ENCODE measurements around the gene CYP2R1. TPM values are rescaled to one million over a fixed set of nuclear protein-coding genes. Genes with fewer than 3 reads are reported as not detected.

CYP2R1 gene
- total and polyA plus RNA-seq, 2 experiments from 2014 or later = 20.4 to 25.6 TPM

- DNase-seq (ENCODE audit: low spot score) = peak; percentile 79
- no peak overlapping the region for H3K27ac ChIP-seq
- TF ChIP-seq EZH2phosphoT487 (IDR thresholded peaks at IDR 0.05; ENCODE audit: low read depth, severe bottlenecking, unreplicated experiment) (no peak), CTCF (IDR thresholded peaks at IDR 0.05; ENCODE audit: poor library complexity) (peak; percentile 73)
- H3K79me2 ChIP-seq = no peaks in the 10 kb centered on the region
- H3K27me3 ChIP-seq = no peaks in the 10 kb centered on the region
- H3K9me2 ChIP-seq (replicated peaks; ENCODE audit: insufficient read depth) = no peaks in the 10 kb centered on the region
- H3K9me3 ChIP-seq (ENCODE audit: low read depth) = no peaks in the 10 kb centered on the region
- no peak overlapping the region for H2AFZ ChIP-seq
- no peak overlapping the region for H3K4me3 ChIP-seq
- peak overlapping the region; percentile 3 for H3K4me2 ChIP-seq
- H3K4me1 ChIP-seq (ENCODE audit: insufficient read depth) = no peaks in the 10 kb centered on the region
- no peaks in the 10 kb centered on the region for H4K20me1 ChIP-seq (ENCODE audit: insufficient read depth, poor library complexity, severe bottlenecking)
- 46% methylated on average over 13 of the region's 13 CpGs for WGBS (ENCODE audit: low lambda C conversion rate, missing lambda C conversion rate)
- H3K36me3 ChIP-seq (replicated peaks; ENCODE audit: insufficient read depth, low read depth) = no peaks in the 10 kb centered on the region
Measured at GRCh38 chr11:14907411-14908213, 15.6 kb upstream of the CYP2R1 start.

- 98% methylated on average over 6 of the region's 6 CpGs for WGBS (ENCODE audit: low lambda C conversion rate, missing lambda C conversion rate)
- Histone ChIP-seq H4K20me1 (ENCODE audit: insufficient read depth, poor library complexity, severe bottlenecking) (no peaks in the 10 kb centered on the region), H3K27ac (no peak overlapping the region), H3K4me2 (no peak overlapping the region), H3K4me3 (no peak overlapping the region), H3K36me3 (replicated peaks; ENCODE audit: insufficient read depth, low read depth) (no peaks in the 10 kb centered on the region), H3K9me2 (replicated peaks; ENCODE audit: insufficient read depth) (no peaks in the 10 kb centered on the region), H3K79me2 (no peaks in the 10 kb centered on the region), H3K4me1 (ENCODE audit: insufficient read depth) (no peaks in the 10 kb centered on the region), H3K27me3 (no peaks in the 10 kb centered on the region), H2AFZ (no peak overlapping the region), H3K9me3 (ENCODE audit: low read depth) (no peaks in the 10 kb centered on the region)
- TF ChIP-seq CTCF (IDR thresholded peaks at IDR 0.05; ENCODE audit: poor library complexity) = no peak
- no peak for TF ChIP-seq EZH2 (IDR thresholded peaks at IDR 0.05; ENCODE audit: borderline replicate concordance)
- TF ChIP-seq EZH2phosphoT487 (IDR thresholded peaks at IDR 0.05; ENCODE audit: low read depth, severe bottlenecking, unreplicated experiment) = no peak
- peak; percentile 8 for DNase-seq (ENCODE audit: low spot score)
Measured at GRCh38 chr11:14906993-14907392, 15.0 kb upstream of the CYP2R1 start.

GRCh38 chr11:14906578-14906977 lies 14.5 kb upstream of the CYP2R1 start:
- no peak for TF ChIP-seq CTCF (IDR thresholded peaks at IDR 0.05; ENCODE audit: poor library complexity)
- TF ChIP-seq EZH2phosphoT487 (IDR thresholded peaks at IDR 0.05; ENCODE audit: low read depth, severe bottlenecking, unreplicated experiment) = no peak
- no peak for TF ChIP-seq EZH2 (IDR thresholded peaks at IDR 0.05; ENCODE audit: borderline replicate concordance)
- Histone ChIP-seq H3K4me3 (no peak overlapping the region), H3K79me2 (no peaks in the 10 kb centered on the region), H3K9me3 (ENCODE audit: low read depth) (no peaks in the 10 kb centered on the region), H3K36me3 (replicated peaks; ENCODE audit: insufficient read depth, low read depth) (no peaks in the 10 kb centered on the region), H3K9me2 (replicated peaks; ENCODE audit: insufficient read depth) (no peaks in the 10 kb centered on the region), H3K27ac (no peak overlapping the region), H3K27me3 (no peaks in the 10 kb centered on the region), H3K4me2 (no peak overlapping the region), H4K20me1 (ENCODE audit: insufficient read depth, poor library complexity, severe bottlenecking) (no peaks in the 10 kb centered on the region), H3K4me1 (ENCODE audit: insufficient read depth) (no peaks in the 10 kb centered on the region), H2AFZ (no peak overlapping the region)
- WGBS (ENCODE audit: low lambda C conversion rate, missing lambda C conversion rate) = 91% methylated on average over 5 of the region's 5 CpGs
- no peak for DNase-seq (ENCODE audit: low spot score)
